OCI-LY7 (cell line): ENCODE results near the gene ADORA2A. TPM values are rescaled to one million over a fixed set of nuclear protein-coding genes. Genes with fewer than 3 reads are reported as not detected.
A peak's percentile ranks its signal among the peaks of the same experiment; 100 is the strongest.

ENCODE experiments used
- BruUV-seq: library from RNA; stranded (reverse); fragments of 400-500 nt; replicated peaks from 2 replicates; lab custom pipeline; 2021; lab: Mats Ljungman, UMichigan
- CTCF ChIA-PET: fragments of 300-600 bp; sonication (Branson Sonifier 250); formaldehyde crosslinking; loops from one replicate; lab custom pipeline; 2022; ENCODE audit warnings: antibody characterized with exemption; ENCODE audit not compliant: unreplicated experiment; lab: Charles Lee
- POLR2A ChIA-PET: fragments of 300-600 bp; sonication (Branson Sonifier 250); formaldehyde crosslinking; loops from one replicate; lab custom pipeline; 2022; ENCODE audit warnings: antibody characterized with exemption; lab: Charles Lee
- DNase-seq: peaks from one replicate; pipeline ENCODE4 v3.0.0-alpha.2; 2015; ENCODE audit warnings: low spot score
- H2AFZ ChIP-seq: fragments of 200-600 bp; sonication (generic), shearing (Covaris generic); 2 replicates; pipeline ENCODE4 v1.6.1; 2014; ENCODE audit warnings: mild to moderate bottlenecking, antibody characterized with exemption, low read length, moderate library complexity
- H3K27ac ChIP-seq: fragments of 200-600 bp; sonication (generic); 2 replicates; pipeline ENCODE4 v1.5.1; 2014; ENCODE audit warnings: mixed run types, low read depth, mild to moderate bottlenecking, moderate library complexity, low read length, inconsistent platforms; ENCODE audit not compliant: poor library complexity, severe bottlenecking
- H3K36me3 ChIP-seq: fragments of 200-600 bp; sonication (generic); 2 replicates; pipeline ENCODE4 v1.6.1; 2014; ENCODE audit warnings: mild to moderate bottlenecking, antibody characterized with exemption, low read length, moderate library complexity, mixed read lengths; ENCODE audit not compliant: insufficient read depth
- H3K4me1 ChIP-seq: fragments of 200-600 bp; sonication (generic); 2 replicates; pipeline ENCODE4 v1.5.1; 2014; ENCODE audit warnings: mild to moderate bottlenecking, low read length; ENCODE audit not compliant: insufficient read depth, poor library complexity, severe bottlenecking
- H3K4me2 ChIP-seq: fragments of 200-600 bp; sonication (generic); 2 replicates; pipeline ENCODE4 v1.6.1; 2014; ENCODE audit warnings: mild to moderate bottlenecking, low read length
- H3K4me3 ChIP-seq: fragments of 200-600 bp; sonication (generic); 2 replicates; pipeline ENCODE4 v1.5.1; 2014; ENCODE audit warnings: mild to moderate bottlenecking, low read depth, low read length; ENCODE audit not compliant: poor library complexity, severe bottlenecking
- H3K79me2 ChIP-seq: fragments of 200-600 bp; sonication (generic); 2 replicates; pipeline ENCODE4 v1.6.1; 2016; ENCODE audit warnings: low read depth, mild to moderate bottlenecking, low read length, moderate library complexity, mixed read lengths; ENCODE audit not compliant: insufficient read depth
- H3K9me2 ChIP-seq: fragments of 200-600 bp; sonication (generic); 2 replicates; pipeline ENCODE4 v1.6.1; 2016; ENCODE audit warnings: mild to moderate bottlenecking, low read length, mixed read lengths; ENCODE audit not compliant: insufficient read depth
- H3K9me3 ChIP-seq: fragments of 200-600 bp; sonication (generic); 2 replicates; pipeline ENCODE4 v1.6.1; 2014; ENCODE audit warnings: mild to moderate bottlenecking, mixed run types, low read length, mixed read lengths
- H4K20me1 ChIP-seq: fragments of 200-600 bp; sonication (generic); 2 replicates; pipeline ENCODE4 v1.6.1; 2014; ENCODE audit warnings: mild to moderate bottlenecking, antibody characterized with exemption, low read length, moderate library complexity, mixed read lengths; ENCODE audit not compliant: insufficient read depth
- EZH2phosphoT487 ChIP-seq: fragments of 200-600 bp; sonication (generic); IDR thresholded peaks from 2 replicates; pipeline ENCODE4 v1.6.1; 2018; ENCODE audit warnings: low read depth, borderline replicate concordance, mild to moderate bottlenecking, mixed run types, antibody characterized with exemption, low read length, moderate library complexity, mixed read lengths
- intact Hi-C: fragments of 100-400 bp; cut with micrococcal nuclease; formaldehyde crosslinking; loops from one replicate; pipeline ENCODE4 v1.10.0; 2022; ENCODE audit not compliant: unreplicated experiment
- total RNA-seq, 2 experiments: library from RNA; depleted of rRNA in 1 of 2; stranded (reverse); fragments of >200 nt in 1 of 2; shearing (Covaris generic) in 1 of 2; gene quantifications; 2 replicates each; pipeline ENCODE4 v1.2.3, GENCODE V29; 2014 to 2022
- TF ChIP-seq, protein P1 (sequence below): fragments of 200-600 bp; sonication (generic); conservative IDR thresholded peaks from 2 replicates; pipeline ENCODE4 v1.5.1; 2014; ENCODE audit warnings: mild to moderate bottlenecking, antibody characterized with exemption, low read length, moderate library complexity, mixed read lengths

ADORA2A gene
- total RNA-seq, 2 experiments from 2014 or later, result 35.0 to 35.7 TPM

DNA sequence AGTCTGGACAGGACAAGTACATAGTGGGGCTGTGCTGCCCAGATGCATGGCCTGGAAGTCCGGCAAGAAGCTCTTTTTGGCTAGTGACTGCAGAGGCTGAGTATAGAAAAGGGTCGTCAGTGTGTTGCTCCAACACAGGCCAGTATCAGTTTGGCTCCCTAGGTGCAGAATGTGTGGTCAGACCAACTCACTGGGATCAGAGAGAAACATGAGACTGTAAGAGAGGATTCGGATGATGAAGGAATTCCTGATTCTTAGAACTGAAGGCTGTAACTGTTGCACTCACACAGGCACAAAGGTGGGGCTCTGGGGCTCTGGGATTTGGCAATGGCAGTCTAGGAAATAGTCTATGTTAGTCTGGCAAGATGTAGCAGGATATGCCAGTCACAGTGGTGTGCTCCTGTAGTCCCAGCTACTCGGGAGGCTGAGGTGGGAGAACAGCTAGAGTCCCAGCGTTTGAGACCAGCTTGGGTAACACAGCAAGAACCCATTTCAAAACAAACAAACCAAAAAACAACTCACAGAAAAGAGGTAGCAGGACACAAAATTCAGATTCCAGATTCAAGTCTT is 56.7 kb downstream of the ADORA2A start:
- CTCF ChIA-PET, result no interaction called here
- no peaks in the 10 kb centered on the region for H4K20me1 ChIP-seq

DNA sequence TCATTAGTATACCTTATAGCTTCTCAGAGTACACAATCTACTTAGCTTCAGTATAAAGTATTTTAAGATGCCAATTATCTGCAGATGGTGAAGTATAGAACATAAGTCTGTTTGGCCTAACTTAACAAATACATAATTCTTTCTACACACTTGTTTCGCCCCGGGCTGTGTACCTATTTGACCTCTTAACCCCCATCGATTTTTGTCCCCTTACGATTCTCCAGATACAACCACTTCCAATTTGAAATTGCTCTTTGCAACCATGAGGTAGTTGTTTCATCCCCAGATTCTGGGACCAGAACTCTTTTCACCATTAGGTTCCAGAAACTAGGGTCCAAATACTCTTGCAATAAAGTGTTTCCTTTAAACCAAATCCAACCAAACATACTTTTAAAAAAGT is 57.8 kb downstream of the ADORA2A start:
- peaks cover 6% of the 10 kb centered on the region for H3K4me1 ChIP-seq
- ChIA-PET CTCF (no interaction called here), POLR2A (interaction anchor here (0.7 kb wide), 1 partner anchor 150 kb away, joined by 3 read pairs; no protein-coding TSS in a partner anchor)
- DNase-seq, result no peak
- H3K4me2 ChIP-seq, result no peak overlapping the region
- BruUV-seq, result no TSS peak
- H3K9me2 ChIP-seq, result no peaks in the 10 kb centered on the region
- no peaks in the 10 kb centered on the region for H3K9me3 ChIP-seq
- no peak overlapping the region for H2AFZ ChIP-seq
- intact Hi-C loops, result loop anchor here (1.0 kb wide), 1 partner anchor 64 kb away; no protein-coding TSS in a partner anchor
- TF ChIP-seq, protein P1, sequence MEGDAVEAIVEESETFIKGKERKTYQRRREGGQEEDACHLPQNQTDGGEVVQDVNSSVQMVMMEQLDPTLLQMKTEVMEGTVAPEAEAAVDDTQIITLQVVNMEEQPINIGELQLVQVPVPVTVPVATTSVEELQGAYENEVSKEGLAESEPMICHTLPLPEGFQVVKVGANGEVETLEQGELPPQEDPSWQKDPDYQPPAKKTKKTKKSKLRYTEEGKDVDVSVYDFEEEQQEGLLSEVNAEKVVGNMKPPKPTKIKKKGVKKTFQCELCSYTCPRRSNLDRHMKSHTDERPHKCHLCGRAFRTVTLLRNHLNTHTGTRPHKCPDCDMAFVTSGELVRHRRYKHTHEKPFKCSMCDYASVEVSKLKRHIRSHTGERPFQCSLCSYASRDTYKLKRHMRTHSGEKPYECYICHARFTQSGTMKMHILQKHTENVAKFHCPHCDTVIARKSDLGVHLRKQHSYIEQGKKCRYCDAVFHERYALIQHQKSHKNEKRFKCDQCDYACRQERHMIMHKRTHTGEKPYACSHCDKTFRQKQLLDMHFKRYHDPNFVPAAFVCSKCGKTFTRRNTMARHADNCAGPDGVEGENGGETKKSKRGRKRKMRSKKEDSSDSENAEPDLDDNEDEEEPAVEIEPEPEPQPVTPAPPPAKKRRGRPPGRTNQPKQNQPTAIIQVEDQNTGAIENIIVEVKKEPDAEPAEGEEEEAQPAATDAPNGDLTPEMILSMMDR, result no peak
- TF ChIP-seq EZH2phosphoT487, result no peak
- no peaks in the 10 kb centered on the region for H3K36me3 ChIP-seq
- H4K20me1 ChIP-seq, result no peaks in the 10 kb centered on the region
- no peak overlapping the region for H3K27ac ChIP-seq
- no peaks in the 10 kb centered on the region for H3K79me2 ChIP-seq
- H3K4me3 ChIP-seq, result no peak overlapping the region

More for the DNA sequence above, 56.7 kb downstream of the ADORA2A start:
- no peak overlapping the region for H3K4me2 ChIP-seq
- POLR2A ChIA-PET, result interaction anchor here (0.6 to 2.1 kb wide), 3 partner anchors 13 to 89 kb away, joined by 3 to 10 read pairs (median 3); no protein-coding TSS in a partner anchor
- intact Hi-C loops, result no loop called here
- no peak overlapping the region for H2AFZ ChIP-seq
- no peaks in the 10 kb centered on the region for H3K9me3 ChIP-seq
- no peak overlapping the region for H3K27ac ChIP-seq
- H3K9me2 ChIP-seq, result no peaks in the 10 kb centered on the region
- H3K4me1 ChIP-seq, result peaks cover 6% of the 10 kb centered on the region
- BruUV-seq, result no TSS peak
- no peaks in the 10 kb centered on the region for H3K36me3 ChIP-seq
- no peak for DNase-seq
- H3K79me2 ChIP-seq, result no peaks in the 10 kb centered on the region
- H3K4me3 ChIP-seq, result no peak overlapping the region
- TF ChIP-seq, protein P1, result no peak
- TF ChIP-seq EZH2phosphoT487, result no peak

DNA sequence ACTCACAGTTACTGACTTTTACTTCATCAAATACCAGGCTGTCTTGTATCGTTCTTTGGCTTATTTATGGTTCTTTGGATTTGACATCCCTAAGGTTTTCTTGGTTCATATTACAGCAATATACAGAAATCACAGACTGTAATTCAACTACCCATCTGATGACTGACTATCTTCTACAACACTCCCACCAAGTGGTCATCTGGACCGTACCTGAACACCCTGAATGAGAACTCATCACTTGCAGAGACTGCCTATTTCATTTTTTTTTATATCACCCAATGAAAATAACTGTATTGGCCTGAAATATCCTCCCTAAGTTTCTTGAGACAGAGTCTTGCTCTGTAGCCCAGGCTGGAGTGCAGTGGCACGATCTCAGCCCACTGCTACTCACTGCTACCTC is 58.2 kb downstream of the ADORA2A start:
- no TSS peak for BruUV-seq
- no peak overlapping the region for H3K27ac ChIP-seq
- DNase-seq, result peak; percentile 54
- no peak overlapping the region for H3K4me3 ChIP-seq
- ChIA-PET POLR2A (interaction anchor here (1.2 kb wide), 1 partner anchor 20 kb away, joined by 3 read pairs; no protein-coding TSS in a partner anchor), CTCF (no interaction called here)
- H3K79me2 ChIP-seq, result no peaks in the 10 kb centered on the region
- H4K20me1 ChIP-seq, result no peaks in the 10 kb centered on the region
- no peak overlapping the region for H3K4me2 ChIP-seq
- H2AFZ ChIP-seq, result no peak overlapping the region
- H3K36me3 ChIP-seq, result no peaks in the 10 kb centered on the region
- no peaks in the 10 kb centered on the region for H3K9me3 ChIP-seq
- peaks cover 6% of the 10 kb centered on the region for H3K4me1 ChIP-seq
- no peak for TF ChIP-seq EZH2phosphoT487
- TF ChIP-seq, protein P1, result peak; percentile 70
- H3K9me2 ChIP-seq, result no peaks in the 10 kb centered on the region
- intact Hi-C loops, result loop anchor here (1.0 kb wide), 1 partner anchor 64 kb away; no protein-coding TSS in a partner anchor
